Measurements from ENCODE around the gene PRR11.

GRCh38 chr17:59238906-59239305 is 83.4 kb downstream of the PRR11 start:
- TF ChIP-seq, protein P1, sequence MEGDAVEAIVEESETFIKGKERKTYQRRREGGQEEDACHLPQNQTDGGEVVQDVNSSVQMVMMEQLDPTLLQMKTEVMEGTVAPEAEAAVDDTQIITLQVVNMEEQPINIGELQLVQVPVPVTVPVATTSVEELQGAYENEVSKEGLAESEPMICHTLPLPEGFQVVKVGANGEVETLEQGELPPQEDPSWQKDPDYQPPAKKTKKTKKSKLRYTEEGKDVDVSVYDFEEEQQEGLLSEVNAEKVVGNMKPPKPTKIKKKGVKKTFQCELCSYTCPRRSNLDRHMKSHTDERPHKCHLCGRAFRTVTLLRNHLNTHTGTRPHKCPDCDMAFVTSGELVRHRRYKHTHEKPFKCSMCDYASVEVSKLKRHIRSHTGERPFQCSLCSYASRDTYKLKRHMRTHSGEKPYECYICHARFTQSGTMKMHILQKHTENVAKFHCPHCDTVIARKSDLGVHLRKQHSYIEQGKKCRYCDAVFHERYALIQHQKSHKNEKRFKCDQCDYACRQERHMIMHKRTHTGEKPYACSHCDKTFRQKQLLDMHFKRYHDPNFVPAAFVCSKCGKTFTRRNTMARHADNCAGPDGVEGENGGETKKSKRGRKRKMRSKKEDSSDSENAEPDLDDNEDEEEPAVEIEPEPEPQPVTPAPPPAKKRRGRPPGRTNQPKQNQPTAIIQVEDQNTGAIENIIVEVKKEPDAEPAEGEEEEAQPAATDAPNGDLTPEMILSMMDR (IDR thresholded peaks at IDR 0.05), result no peak
- no peak for TF ChIP-seq POLR2A (IDR thresholded peaks at IDR 0.05)

All from ovary (tissue), 3 donors.